C4-2B (cell line): Measurements from ENCODE around the gene LGSN.
A peak's percentile ranks its signal among the peaks of the same experiment; 100 is the strongest.
"Not testable (repeated sequence)": the region's sequence is repeated elsewhere in the genome, so short reads cannot be mapped to it uniquely, and the experiment has no call there.

Source experiments
- H3K27ac ChIP-seq: fragments of 450-650 bp; 2 replicates; pipeline ENCODE4 v1.5.1; 2017
- CTCF ChIP-seq: fragments of 450-650 bp; conservative IDR thresholded peaks from 2 replicates; pipeline ENCODE4 v1.5.1; 2017; ENCODE audit warnings: mild to moderate bottlenecking
- ZFX ChIP-seq: fragments of 450-650 bp; IDR thresholded peaks from 2 replicates; pipeline ENCODE4 v1.6.1; 2017

LGSN gene

GRCh38 chr6:63278916-63279315 is 40.9 kb downstream of the LGSN start:
- TF ChIP-seq CTCF (no peak), ZFX (no peak)
- H3K27ac ChIP-seq, result no peak overlapping the region

- no peak overlapping the region for H3K27ac ChIP-seq
- TF ChIP-seq CTCF, result no peak
- no peak for TF ChIP-seq ZFX
Observed at GRCh38 chr6:63275953-63276352, 43.8 kb downstream of the LGSN start.

GRCh38 chr6:63274795-63275430 is 44.9 kb downstream of the LGSN start:
- H3K27ac ChIP-seq, result not testable (repeated sequence)

- H3K27ac ChIP-seq, result no peak overlapping the region
- no peak for TF ChIP-seq ZFX
- TF ChIP-seq CTCF, result peak; percentile 56
Observed at GRCh38 chr6:63272397-63272796, 47.4 kb downstream of the LGSN start.

- TF ChIP-seq CTCF, result no peak
- TF ChIP-seq ZFX, result no peak
- no peak overlapping the region for H3K27ac ChIP-seq
Observed at GRCh38 chr6:63269470-63269869, 50.3 kb downstream of the LGSN start.

- no peak overlapping the region for H3K27ac ChIP-seq
- TF ChIP-seq ZFX, result no peak
- TF ChIP-seq CTCF, result no peak
Observed at GRCh38 chr6:63268574-63268973, 51.2 kb downstream of the LGSN start.

- no peak overlapping the region for H3K27ac ChIP-seq
- TF ChIP-seq ZFX (no peak), CTCF (no peak)
Observed at GRCh38 chr6:63267828-63268227, 52.0 kb downstream of the LGSN start.

GRCh38 chr6:63267046-63267445 is 52.7 kb downstream of the LGSN start:
- TF ChIP-seq CTCF, result no peak
- TF ChIP-seq ZFX, result no peak
- no peak overlapping the region for H3K27ac ChIP-seq
